Activated CD4-positive, alpha-beta T cell treated with anti-CD3 and anti-CD28 coated beads for 48 hours (primary cell): ENCODE measurements around the gene PRSS56.
A peak's percentile ranks its signal among the peaks of the same experiment; 100 is the strongest.

ENCODE experiments used
- DNase-seq: peaks from one replicate; pipeline ENCODE4 v3.0.0-alpha.2; 2020

Gene PRSS56

GRCh38 chr2:232519581-232520438 is at the start of gene PRSS56:
PRSS56 (plus strand) TSS chr2:232520388; CDS start chr2:232520599, 211 bp downstream.
- DNase-seq: no peak

- no peak for DNase-seq
These were observed 46.7 kb upstream of the PRSS56 start for GRCh38 chr2:232473467-232473890.

GRCh38 chr2:232476045-232476444 is 44.1 kb upstream of the PRSS56 start:
- no peak for DNase-seq

- no peak for DNase-seq
These were observed 43.4 kb upstream of the PRSS56 start for GRCh38 chr2:232476791-232477190.

- DNase-seq: no peak
These were observed 42.3 kb upstream of the PRSS56 start for GRCh38 chr2:232477751-232478510.

- no peak for DNase-seq
These were observed 41.4 kb upstream of the PRSS56 start for GRCh38 chr2:232478571-232479340.

- no peak for DNase-seq
These were observed 40.6 kb upstream of the PRSS56 start for GRCh38 chr2:232479341-232480200.

GRCh38 chr2:232480201-232481190 is 39.7 kb upstream of the PRSS56 start:
- DNase-seq: no peak

- DNase-seq: no peak
These were observed 38.7 kb upstream of the PRSS56 start for GRCh38 chr2:232481322-232482140.

GRCh38 chr2:232482301-232483238 is 37.6 kb upstream of the PRSS56 start:
- no peak for DNase-seq

GRCh38 chr2:232483311-232483922 is 36.8 kb upstream of the PRSS56 start:
- DNase-seq: no peak

GRCh38 chr2:232483923-232484627 is 36.1 kb upstream of the PRSS56 start:
- DNase-seq: no peak

GRCh38 chr2:232484628-232485347 is 35.4 kb upstream of the PRSS56 start:
- DNase-seq: no peak

GRCh38 chr2:232485348-232485756 is 34.8 kb upstream of the PRSS56 start:
- peak; percentile 5 for DNase-seq

- DNase-seq: no peak
These were observed 34.2 kb upstream of the PRSS56 start for GRCh38 chr2:232485757-232486557.
